ENCODE results near the gene C19orf53. TPM values are rescaled to one million over a fixed set of nuclear protein-coding genes. Genes with fewer than 3 reads are reported as not detected.

C19orf53 gene
- 104 and 118 TPM in 2 replicates for total RNA-seq (2014; rRNA removed; shearing (Covaris generic))
- polyA plus RNA-seq (2016; fragmentation: Nextera tagmentation; extraction: Ambion mirVana) = 401 and 463 TPM in 2 replicates
- long read RNA-seq, transcript C19orf53-202 (3 exons, 873 nt) = major isoform, 115 of 118 reads
- long read RNA-seq, partial matches to known transcripts = 0 of 118 reads
- long read RNA-seq, other reads (novel, unspliced or antisense) = 1 of 118 reads

- ATAC-seq = peak; percentile 99
- Mint-ChIP-seq H3K4me1 (peaks cover 13% of the 10 kb centered on the region), H3K27ac (peak within 1 kb of the TSS; percentile 98), H3K4me3 (peak within 1 kb of the TSS; percentile 98), H3K9me3 (no peaks in the 10 kb centered on the region; the same call in 2 of the 3 replicates), H3K36me3 (ENCODE audit: low read depth) (peaks cover 44% of the 10 kb centered on the region), H3K27me3 (ENCODE audit: insufficient read depth, low read depth, poor library complexity) (peaks cover 21% of the 10 kb centered on the region)
- Histone ChIP-seq H3K27me3 (ENCODE audit: insufficient read depth) (no peaks in the 10 kb centered on the region), H3K4me2 (peak within 1 kb of the TSS; percentile 94), H2AFZ (peak within 1 kb of the TSS; percentile 76), H3K4me1 (ENCODE audit: insufficient read depth) (peaks cover 6% of the 10 kb centered on the region; the same call in 1 of the 2 replicates), H3K27ac (ENCODE audit: low read depth) (peak within 1 kb of the TSS; percentile 94), H4K20me1 (replicated peaks; ENCODE audit: insufficient read depth) (peaks cover 12% of the 10 kb centered on the region), H3K79me2 (replicated peaks; ENCODE audit: insufficient read depth) (peaks cover 27% of the 10 kb centered on the region), H3K36me3 (ENCODE audit: insufficient read depth) (peaks cover 4% of the 10 kb centered on the region; the same call in 1 of the 2 replicates), H3K4me3 (peak within 1 kb of the TSS; percentile 93), H3F3A (replicated peaks; ENCODE audit: low read depth) (0 out of 2 replicates have a peak, but pooled peaks cover 3% of the 10 kb centered on the region), H3K9me2 (ENCODE audit: insufficient read depth) (no peaks in the 10 kb centered on the region)
- DNase-seq (ENCODE audit: low spot score) = peak; percentile 95
- peak; percentile 99 for TF ChIP-seq POLR2AphosphoS5 (IDR thresholded peaks at IDR 0.05; ENCODE audit: low read depth)
- no peak for TF ChIP-seq STAT1 (IDR thresholded peaks at IDR 0.05; ENCODE audit: unreplicated experiment)
- TF ChIP-seq CREB1 (CRISPR knock-in tag; IDR thresholded peaks at IDR 0.05; ENCODE audit: low read depth) = peak; percentile 89
- no peak for TF ChIP-seq ZNF114 (CRISPR knock-in tag; IDR thresholded peaks at IDR 0.05)
- no peak for TF ChIP-seq JUNB (IDR thresholded peaks at IDR 0.05; ENCODE audit: unreplicated experiment)
- TF ChIP-seq ETS1 (IDR thresholded peaks at IDR 0.05) = peak; percentile 99
Observed at GRCh38 chr19:13774217-13775191, at the start of gene C19orf53. Gene C19orf53 (plus strand): TSS chr19:13774456. CDS start chr19:13774478, 22 bp downstream.

- H3K27me3 Mint-ChIP-seq (ENCODE audit: insufficient read depth, low read depth, poor library complexity) = peaks cover 4% of the 10 kb centered on the region
- H3K4me1 Mint-ChIP-seq = peaks cover 9% of the 10 kb centered on the region; the same call in 2 of the 3 replicates
- no peak overlapping the region for H3K27ac Mint-ChIP-seq
- no peaks in the 10 kb centered on the region for H3K9me2 ChIP-seq (ENCODE audit: insufficient read depth)
- peaks cover 8% of the 10 kb centered on the region; the same call in 1 of the 2 replicates for H3K4me1 ChIP-seq (ENCODE audit: insufficient read depth)
- no peaks in the 10 kb centered on the region for H3K79me2 ChIP-seq (replicated peaks; ENCODE audit: insufficient read depth)
- H4K20me1 ChIP-seq (replicated peaks; ENCODE audit: insufficient read depth) = no peaks in the 10 kb centered on the region
- H3K4me3 ChIP-seq = no peak overlapping the region
- H3K27me3 ChIP-seq (ENCODE audit: insufficient read depth) = no peaks in the 10 kb centered on the region
- H3K36me3 ChIP-seq (ENCODE audit: insufficient read depth) = no peaks in the 10 kb centered on the region
- H3K9me3 Mint-ChIP-seq = no peaks in the 10 kb centered on the region
- no peak overlapping the region for H3K4me2 ChIP-seq
- TF ChIP-seq POLR2AphosphoS5 (IDR thresholded peaks at IDR 0.05; ENCODE audit: low read depth) (no peak), ETS1 (IDR thresholded peaks at IDR 0.05) (no peak), CREB1 (CRISPR knock-in tag; IDR thresholded peaks at IDR 0.05; ENCODE audit: low read depth) (no peak), REST (IDR thresholded peaks at IDR 0.05; ENCODE audit: unreplicated experiment) (no peak), STAT1 (IDR thresholded peaks at IDR 0.05; ENCODE audit: unreplicated experiment) (no peak), ZNF331 (CRISPR knock-in tag; IDR thresholded peaks at IDR 0.05; ENCODE audit: low read depth) (no peak)
- no peak overlapping the region for H3K4me3 Mint-ChIP-seq
- H3K27ac ChIP-seq (ENCODE audit: low read depth) = no peak overlapping the region
- peaks cover 10% of the 10 kb centered on the region; the same call in 1 of the 2 replicates for H3F3A ChIP-seq (replicated peaks; ENCODE audit: low read depth)
- H3K36me3 Mint-ChIP-seq (ENCODE audit: low read depth) = no peaks in the 10 kb centered on the region
- H2AFZ ChIP-seq = no peak overlapping the region
- no peak for ATAC-seq
- no peak for DNase-seq (ENCODE audit: low spot score)
Observed at GRCh38 chr19:13726323-13726722, 47.9 kb upstream of the C19orf53 start.

All from GM23338 (cell line).